ENCODE data around the gene UBXN11.

DNA sequence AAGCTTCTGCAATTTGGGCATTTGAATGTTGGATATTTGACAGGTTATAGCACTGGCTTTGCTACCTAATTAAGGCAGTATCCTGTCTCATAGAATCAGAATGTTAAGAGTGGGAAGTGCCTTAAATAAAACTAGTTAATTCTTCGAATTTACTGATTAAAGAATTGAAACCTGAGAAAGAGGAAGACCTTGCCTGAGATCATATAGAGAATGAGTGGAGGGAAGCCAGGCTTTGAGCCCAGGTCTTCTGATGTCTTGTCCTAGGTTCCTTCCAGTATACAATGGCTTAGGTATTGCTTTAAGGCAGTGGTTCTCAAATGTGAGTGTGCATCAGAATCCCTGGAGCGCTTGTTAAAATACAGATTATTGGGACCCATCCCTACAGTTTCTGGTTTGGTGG, 47.4 kb downstream of the UBXN11 start:
- TF ChIP-seq, protein P1, sequence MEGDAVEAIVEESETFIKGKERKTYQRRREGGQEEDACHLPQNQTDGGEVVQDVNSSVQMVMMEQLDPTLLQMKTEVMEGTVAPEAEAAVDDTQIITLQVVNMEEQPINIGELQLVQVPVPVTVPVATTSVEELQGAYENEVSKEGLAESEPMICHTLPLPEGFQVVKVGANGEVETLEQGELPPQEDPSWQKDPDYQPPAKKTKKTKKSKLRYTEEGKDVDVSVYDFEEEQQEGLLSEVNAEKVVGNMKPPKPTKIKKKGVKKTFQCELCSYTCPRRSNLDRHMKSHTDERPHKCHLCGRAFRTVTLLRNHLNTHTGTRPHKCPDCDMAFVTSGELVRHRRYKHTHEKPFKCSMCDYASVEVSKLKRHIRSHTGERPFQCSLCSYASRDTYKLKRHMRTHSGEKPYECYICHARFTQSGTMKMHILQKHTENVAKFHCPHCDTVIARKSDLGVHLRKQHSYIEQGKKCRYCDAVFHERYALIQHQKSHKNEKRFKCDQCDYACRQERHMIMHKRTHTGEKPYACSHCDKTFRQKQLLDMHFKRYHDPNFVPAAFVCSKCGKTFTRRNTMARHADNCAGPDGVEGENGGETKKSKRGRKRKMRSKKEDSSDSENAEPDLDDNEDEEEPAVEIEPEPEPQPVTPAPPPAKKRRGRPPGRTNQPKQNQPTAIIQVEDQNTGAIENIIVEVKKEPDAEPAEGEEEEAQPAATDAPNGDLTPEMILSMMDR (conservative IDR thresholded peaks at IDR 0.05; ENCODE audit: low read length) = no peak
- no peak for TF ChIP-seq EZH2phosphoT487 (IDR thresholded peaks at IDR 0.05; ENCODE audit: borderline replicate concordance)

Data from Loucy (cell line).